ENCODE measurements around the gene BST1.

BST1 gene

GRCh38 chr4:15684498-15684897, 18.4 kb upstream of the BST1 start:
- H3K27me3 Mint-ChIP-seq = peaks cover 3% of the 10 kb centered on the region
- H3K27ac Mint-ChIP-seq = no peak overlapping the region
- no peak for ATAC-seq
- H3K9me3 Mint-ChIP-seq = no peaks in the 10 kb centered on the region
- H3K36me3 Mint-ChIP-seq (ENCODE audit: low read depth) = peaks cover 30% of the 10 kb centered on the region
- no peak overlapping the region for H3K4me3 Mint-ChIP-seq
- H3K4me1 Mint-ChIP-seq = peaks cover 30% of the 10 kb centered on the region
- no peak for DNase-seq

GRCh38 chr4:15688051-15688450, 14.8 kb upstream of the BST1 start:
- Mint-ChIP-seq H3K9me3 (no peaks in the 10 kb centered on the region), H3K4me1 (peaks cover 8% of the 10 kb centered on the region), H3K4me3 (no peak overlapping the region), H3K27ac (no peak overlapping the region), H3K36me3 (ENCODE audit: low read depth) (peaks cover 16% of the 10 kb centered on the region), H3K27me3 (no peaks in the 10 kb centered on the region)
- DNase-seq (no peak), ATAC-seq (no peak)

- no peaks in the 10 kb centered on the region for H3K9me3 Mint-ChIP-seq
- DNase-seq = no peak
- no peak overlapping the region for H3K4me3 Mint-ChIP-seq
- no peak for ATAC-seq
- no peaks in the 10 kb centered on the region for H3K27me3 Mint-ChIP-seq
- no peak overlapping the region for H3K27ac Mint-ChIP-seq
- peaks cover 16% of the 10 kb centered on the region for H3K36me3 Mint-ChIP-seq (ENCODE audit: low read depth)
- H3K4me1 Mint-ChIP-seq = peaks cover 1% of the 10 kb centered on the region
Measured at GRCh38 chr4:15689540-15689939, 13.3 kb upstream of the BST1 start.

GRCh38 chr4:15690020-15690809, 12.7 kb upstream of the BST1 start:
- no peaks in the 10 kb centered on the region for H3K4me1 Mint-ChIP-seq
- H3K36me3 Mint-ChIP-seq (ENCODE audit: low read depth) = peaks cover 12% of the 10 kb centered on the region
- H3K9me3 Mint-ChIP-seq = no peaks in the 10 kb centered on the region
- H3K4me3 Mint-ChIP-seq = no peak overlapping the region
- no peak overlapping the region for H3K27ac Mint-ChIP-seq
- DNase-seq = no peak
- H3K27me3 Mint-ChIP-seq = no peaks in the 10 kb centered on the region
- ATAC-seq = no peak

GRCh38 chr4:15691346-15692135, 11.3 kb upstream of the BST1 start:
- H3K9me3 Mint-ChIP-seq = no peaks in the 10 kb centered on the region
- H3K4me1 Mint-ChIP-seq = no peaks in the 10 kb centered on the region
- H3K27me3 Mint-ChIP-seq = no peaks in the 10 kb centered on the region
- ATAC-seq (no peak), DNase-seq (no peak)
- no peak overlapping the region for H3K27ac Mint-ChIP-seq
- H3K4me3 Mint-ChIP-seq = no peak overlapping the region
- peaks cover 3% of the 10 kb centered on the region for H3K36me3 Mint-ChIP-seq (ENCODE audit: low read depth)

GRCh38 chr4:15692602-15693001, 10.3 kb upstream of the BST1 start:
- ATAC-seq (no peak), DNase-seq (no peak)
- H3K27me3 Mint-ChIP-seq = no peaks in the 10 kb centered on the region
- H3K9me3 Mint-ChIP-seq = no peaks in the 10 kb centered on the region
- H3K4me1 Mint-ChIP-seq = no peaks in the 10 kb centered on the region
- H3K27ac Mint-ChIP-seq = no peak overlapping the region
- H3K36me3 Mint-ChIP-seq (ENCODE audit: low read depth) = peaks cover 2% of the 10 kb centered on the region
- no peak overlapping the region for H3K4me3 Mint-ChIP-seq

- no peaks in the 10 kb centered on the region for H3K36me3 Mint-ChIP-seq (ENCODE audit: low read depth)
- no peak overlapping the region for H3K4me3 Mint-ChIP-seq
- no peak overlapping the region for H3K27ac Mint-ChIP-seq
- DNase-seq (no peak), ATAC-seq (no peak)
- H3K9me3 Mint-ChIP-seq = no peaks in the 10 kb centered on the region
- H3K4me1 Mint-ChIP-seq = no peaks in the 10 kb centered on the region
- peaks cover 1% of the 10 kb centered on the region for H3K27me3 Mint-ChIP-seq
Measured at GRCh38 chr4:15694431-15694830, 8.4 kb upstream of the BST1 start.

- no peaks in the 10 kb centered on the region for H3K36me3 Mint-ChIP-seq (ENCODE audit: low read depth)
- peaks cover 7% of the 10 kb centered on the region for H3K27me3 Mint-ChIP-seq
- no peak overlapping the region for H3K27ac Mint-ChIP-seq
- H3K9me3 Mint-ChIP-seq = no peaks in the 10 kb centered on the region
- H3K4me1 Mint-ChIP-seq = no peaks in the 10 kb centered on the region
- DNase-seq (no peak), ATAC-seq (no peak)
- H3K4me3 Mint-ChIP-seq = no peak overlapping the region
Measured at GRCh38 chr4:15695240-15695699, 7.6 kb upstream of the BST1 start.

GRCh38 chr4:15695729-15696128, 7.1 kb upstream of the BST1 start:
- Mint-ChIP-seq H3K4me3 (no peak overlapping the region), H3K27me3 (peaks cover 7% of the 10 kb centered on the region), H3K36me3 (ENCODE audit: low read depth) (no peaks in the 10 kb centered on the region), H3K27ac (no peak overlapping the region), H3K4me1 (no peaks in the 10 kb centered on the region), H3K9me3 (no peaks in the 10 kb centered on the region)
- ATAC-seq = no peak
- no peak for DNase-seq

- Mint-ChIP-seq H3K4me3 (no peak overlapping the region), H3K4me1 (no peaks in the 10 kb centered on the region), H3K27ac (no peak overlapping the region)
Measured at GRCh38 chr4:15696866-15697265, 6.0 kb upstream of the BST1 start.

GRCh38 chr4:15703439-15703838, 574 bp downstream of the BST1 start:
- Mint-ChIP-seq H3K27ac (no peak overlapping the region), H3K9me3 (no peaks in the 10 kb centered on the region), H3K36me3 (ENCODE audit: low read depth) (no peaks in the 10 kb centered on the region), H3K4me1 (peaks cover 11% of the 10 kb centered on the region), H3K27me3 (peaks cover 21% of the 10 kb centered on the region), H3K4me3 (peak overlapping the region; percentile 66)
- no peak for DNase-seq
- ATAC-seq = no peak

More at GRCh38 chr4:15696866-15697265, 6.0 kb upstream of the BST1 start:
- no peak for DNase-seq
- Mint-ChIP-seq H3K9me3 (no peaks in the 10 kb centered on the region), H3K36me3 (ENCODE audit: low read depth) (no peaks in the 10 kb centered on the region), H3K27me3 (peaks cover 9% of the 10 kb centered on the region)
- ATAC-seq = no peak

GRCh38 chr4:15704129-15704528, 1.3 kb downstream of the BST1 start:
- DNase-seq (no peak), ATAC-seq (no peak)
- H3K4me1 Mint-ChIP-seq = peaks cover 11% of the 10 kb centered on the region
- peaks cover 21% of the 10 kb centered on the region for H3K27me3 Mint-ChIP-seq
- no peak overlapping the region for H3K4me3 Mint-ChIP-seq
- no peaks in the 10 kb centered on the region for H3K9me3 Mint-ChIP-seq
- no peaks in the 10 kb centered on the region for H3K36me3 Mint-ChIP-seq (ENCODE audit: low read depth)
- H3K27ac Mint-ChIP-seq = no peak overlapping the region

- H3K4me3 Mint-ChIP-seq = no peak overlapping the region
- no peaks in the 10 kb centered on the region for H3K9me3 Mint-ChIP-seq
- H3K4me1 Mint-ChIP-seq = peaks cover 13% of the 10 kb centered on the region
- no peak overlapping the region for H3K27ac Mint-ChIP-seq
- H3K27me3 Mint-ChIP-seq = peaks cover 12% of the 10 kb centered on the region
- ATAC-seq = no peak
- no peaks in the 10 kb centered on the region for H3K36me3 Mint-ChIP-seq (ENCODE audit: low read depth)
- no peak for DNase-seq
Measured at GRCh38 chr4:15706646-15707362, 3.9 kb downstream of the BST1 start.

GRCh38 chr4:15707363-15707715, 4.5 kb downstream of the BST1 start:
- H3K4me1 Mint-ChIP-seq = peaks cover 13% of the 10 kb centered on the region
- DNase-seq = no peak
- H3K27me3 Mint-ChIP-seq = peaks cover 8% of the 10 kb centered on the region
- H3K36me3 Mint-ChIP-seq (ENCODE audit: low read depth) = no peaks in the 10 kb centered on the region
- no peak overlapping the region for H3K27ac Mint-ChIP-seq
- no peaks in the 10 kb centered on the region for H3K9me3 Mint-ChIP-seq
- no peak overlapping the region for H3K4me3 Mint-ChIP-seq
- ATAC-seq = no peak

GRCh38 chr4:15711762-15712161, 8.9 kb downstream of the BST1 start:
- ATAC-seq (peak; percentile 84), DNase-seq (no peak)
- no peaks in the 10 kb centered on the region for H3K27me3 Mint-ChIP-seq
- H3K4me1 Mint-ChIP-seq = peaks cover 5% of the 10 kb centered on the region
- no peak overlapping the region for H3K27ac Mint-ChIP-seq
- H3K9me3 Mint-ChIP-seq = no peaks in the 10 kb centered on the region
- H3K4me3 Mint-ChIP-seq = no peak overlapping the region
- H3K36me3 Mint-ChIP-seq (ENCODE audit: low read depth) = no peaks in the 10 kb centered on the region

Measured in activated naive CD8-positive, alpha-beta T cell treated with anti-CD3 and anti-CD28 coated beads, Interleukin-2, amount 50 U/mL, for 24 hours (primary cell).